ENCODE measurements around the gene SLC5A11. TPM values are rescaled to one million over a fixed set of nuclear protein-coding genes. Genes with fewer than 3 reads are reported as not detected.

SLC5A11 gene
- total RNA-seq, 1 donor from 2014 or later: not detected

- DNase-seq (ENCODE audit: low read depth) (no peak), FAIRE-seq (no peak)
- Mint-ChIP-seq H3K27me3 (ENCODE audit: low read depth, unreplicated experiment) (no peaks in the 10 kb centered on the region), H3K4me3 (ENCODE audit: unreplicated experiment) (no peak overlapping the region), H3K36me3 (ENCODE audit: low read depth, unreplicated experiment) (peaks cover 29% of the 10 kb centered on the region), H3K27ac (ENCODE audit: unreplicated experiment) (peak overlapping the region; percentile 47), H3K4me1 (ENCODE audit: low read depth, unreplicated experiment) (no peaks in the 10 kb centered on the region), H3K9me3 (ENCODE audit: unreplicated experiment) (no peaks in the 10 kb centered on the region)
- H3K27ac ChIP-seq (ENCODE audit: low read depth, low read length): no peak overlapping the region
- H3K27me3 ChIP-seq (ENCODE audit: insufficient read depth, low read length): no peaks in the 10 kb centered on the region
- no peaks in the 10 kb centered on the region for H3K4me1 ChIP-seq (ENCODE audit: insufficient read depth, low read length)
- TF ChIP-seq CTCF (IDR thresholded peaks at IDR 0.05; ENCODE audit: insufficient read depth, low read depth, low read length) (no peak), EZH2 (IDR thresholded peaks at IDR 0.05; ENCODE audit: insufficient read depth, low read length) (no peak)
- no peaks in the 10 kb centered on the region for H3K79me2 ChIP-seq (ENCODE audit: insufficient read depth, low read length)
- peaks cover 64% of the 10 kb centered on the region for H3K36me3 ChIP-seq (ENCODE audit: insufficient read depth, low read length)
- peaks cover 51% of the 10 kb centered on the region for H4K20me1 ChIP-seq (ENCODE audit: insufficient read depth, low read length)
- no peak overlapping the region for H3K9ac ChIP-seq (ENCODE audit: low read length)
- H3K4me3 ChIP-seq (ENCODE audit: insufficient read depth, low read depth, low read length): no peak overlapping the region
- H3K4me2 ChIP-seq (ENCODE audit: low read length): no peak overlapping the region
- H3K9me3 ChIP-seq (ENCODE audit: insufficient read depth, low read depth, low read length): no peaks in the 10 kb centered on the region
- H2AFZ ChIP-seq (ENCODE audit: low read depth, low read length): no peak overlapping the region
Observed at GRCh38 chr16:24821129-24821528, 24.6 kb upstream of the SLC5A11 start.

GRCh38 chr16:24822542-24822941 lies 23.2 kb upstream of the SLC5A11 start:
- Histone ChIP-seq H3K9ac (ENCODE audit: low read length) (no peak overlapping the region), H3K4me1 (ENCODE audit: insufficient read depth, low read length) (no peaks in the 10 kb centered on the region), H2AFZ (ENCODE audit: low read depth, low read length) (no peak overlapping the region), H3K27me3 (ENCODE audit: insufficient read depth, low read length) (no peaks in the 10 kb centered on the region), H3K27ac (ENCODE audit: low read depth, low read length) (no peak overlapping the region), H3K4me2 (ENCODE audit: low read length) (no peak overlapping the region), H3K9me3 (ENCODE audit: insufficient read depth, low read depth, low read length) (no peaks in the 10 kb centered on the region), H4K20me1 (ENCODE audit: insufficient read depth, low read length) (peaks cover 51% of the 10 kb centered on the region), H3K36me3 (ENCODE audit: insufficient read depth, low read length) (peaks cover 59% of the 10 kb centered on the region), H3K4me3 (ENCODE audit: insufficient read depth, low read depth, low read length) (no peak overlapping the region), H3K79me2 (ENCODE audit: insufficient read depth, low read length) (no peaks in the 10 kb centered on the region)
- Mint-ChIP-seq H3K27ac (ENCODE audit: unreplicated experiment) (peak overlapping the region; percentile 24), H3K27me3 (ENCODE audit: low read depth, unreplicated experiment) (no peaks in the 10 kb centered on the region), H3K4me3 (ENCODE audit: unreplicated experiment) (no peak overlapping the region), H3K9me3 (ENCODE audit: unreplicated experiment) (no peaks in the 10 kb centered on the region), H3K4me1 (ENCODE audit: low read depth, unreplicated experiment) (no peaks in the 10 kb centered on the region), H3K36me3 (ENCODE audit: low read depth, unreplicated experiment) (peaks cover 34% of the 10 kb centered on the region)
- FAIRE-seq (no peak), DNase-seq (ENCODE audit: low read depth) (no peak)
- TF ChIP-seq EZH2 (IDR thresholded peaks at IDR 0.05; ENCODE audit: insufficient read depth, low read length): no peak
- no peak for TF ChIP-seq CTCF (IDR thresholded peaks at IDR 0.05; ENCODE audit: insufficient read depth, low read depth, low read length)

- Histone ChIP-seq H3K4me3 (ENCODE audit: insufficient read depth, low read depth, low read length) (no peak overlapping the region), H3K36me3 (ENCODE audit: insufficient read depth, low read length) (peaks cover 55% of the 10 kb centered on the region), H3K27ac (ENCODE audit: low read depth, low read length) (no peak overlapping the region), H3K9me3 (ENCODE audit: insufficient read depth, low read depth, low read length) (no peaks in the 10 kb centered on the region), H3K27me3 (ENCODE audit: insufficient read depth, low read length) (no peaks in the 10 kb centered on the region), H3K9ac (ENCODE audit: low read length) (no peak overlapping the region), H4K20me1 (ENCODE audit: insufficient read depth, low read length) (peaks cover 47% of the 10 kb centered on the region), H2AFZ (ENCODE audit: low read depth, low read length) (no peak overlapping the region), H3K4me1 (ENCODE audit: insufficient read depth, low read length) (no peaks in the 10 kb centered on the region), H3K79me2 (ENCODE audit: insufficient read depth, low read length) (no peaks in the 10 kb centered on the region), H3K4me2 (ENCODE audit: low read length) (no peak overlapping the region)
- H3K27me3 Mint-ChIP-seq (ENCODE audit: low read depth, unreplicated experiment): no peaks in the 10 kb centered on the region
- no peaks in the 10 kb centered on the region for H3K9me3 Mint-ChIP-seq (ENCODE audit: unreplicated experiment)
- DNase-seq (ENCODE audit: low read depth): no peak
- H3K27ac Mint-ChIP-seq (ENCODE audit: unreplicated experiment): peak overlapping the region; percentile 24
- no peaks in the 10 kb centered on the region for H3K4me1 Mint-ChIP-seq (ENCODE audit: low read depth, unreplicated experiment)
- H3K4me3 Mint-ChIP-seq (ENCODE audit: unreplicated experiment): no peak overlapping the region
- no peak for TF ChIP-seq CTCF (IDR thresholded peaks at IDR 0.05; ENCODE audit: insufficient read depth, low read depth, low read length)
- TF ChIP-seq EZH2 (IDR thresholded peaks at IDR 0.05; ENCODE audit: insufficient read depth, low read length): no peak
- no peak for FAIRE-seq
- peaks cover 34% of the 10 kb centered on the region for H3K36me3 Mint-ChIP-seq (ENCODE audit: low read depth, unreplicated experiment)
Observed at GRCh38 chr16:24822974-24823373, 22.8 kb upstream of the SLC5A11 start.
